Choroid plexus epithelial cell (primary cell): Measurements from ENCODE around the gene RIN3.

Experiments
- DNase-seq: peaks from one replicate; pipeline ENCODE4 v3.0.0-alpha.2; 2010; ENCODE audit warnings: low read depth
- H3K4me3 ChIP-seq: 2 replicates; pipeline ENCODE4 v1.5.1; 2011; ENCODE audit warnings: low read depth, mild to moderate bottlenecking, control low read depth, low read length, moderate library complexity
- TF ChIP-seq, protein P1 (sequence below): conservative IDR thresholded peaks from 2 replicates; pipeline ENCODE4 v1.5.1; 2011; ENCODE audit warnings: low read depth, mild to moderate bottlenecking, control low read depth, inconsistent platforms, low read length, moderate library complexity

Gene RIN3

GRCh38 chr14:92584816-92585215, 71.2 kb downstream of the RIN3 start:
- TF ChIP-seq, protein P1, sequence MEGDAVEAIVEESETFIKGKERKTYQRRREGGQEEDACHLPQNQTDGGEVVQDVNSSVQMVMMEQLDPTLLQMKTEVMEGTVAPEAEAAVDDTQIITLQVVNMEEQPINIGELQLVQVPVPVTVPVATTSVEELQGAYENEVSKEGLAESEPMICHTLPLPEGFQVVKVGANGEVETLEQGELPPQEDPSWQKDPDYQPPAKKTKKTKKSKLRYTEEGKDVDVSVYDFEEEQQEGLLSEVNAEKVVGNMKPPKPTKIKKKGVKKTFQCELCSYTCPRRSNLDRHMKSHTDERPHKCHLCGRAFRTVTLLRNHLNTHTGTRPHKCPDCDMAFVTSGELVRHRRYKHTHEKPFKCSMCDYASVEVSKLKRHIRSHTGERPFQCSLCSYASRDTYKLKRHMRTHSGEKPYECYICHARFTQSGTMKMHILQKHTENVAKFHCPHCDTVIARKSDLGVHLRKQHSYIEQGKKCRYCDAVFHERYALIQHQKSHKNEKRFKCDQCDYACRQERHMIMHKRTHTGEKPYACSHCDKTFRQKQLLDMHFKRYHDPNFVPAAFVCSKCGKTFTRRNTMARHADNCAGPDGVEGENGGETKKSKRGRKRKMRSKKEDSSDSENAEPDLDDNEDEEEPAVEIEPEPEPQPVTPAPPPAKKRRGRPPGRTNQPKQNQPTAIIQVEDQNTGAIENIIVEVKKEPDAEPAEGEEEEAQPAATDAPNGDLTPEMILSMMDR, result no peak
- no peak overlapping the region for H3K4me3 ChIP-seq
- DNase-seq, result peak; percentile 47

DNA sequence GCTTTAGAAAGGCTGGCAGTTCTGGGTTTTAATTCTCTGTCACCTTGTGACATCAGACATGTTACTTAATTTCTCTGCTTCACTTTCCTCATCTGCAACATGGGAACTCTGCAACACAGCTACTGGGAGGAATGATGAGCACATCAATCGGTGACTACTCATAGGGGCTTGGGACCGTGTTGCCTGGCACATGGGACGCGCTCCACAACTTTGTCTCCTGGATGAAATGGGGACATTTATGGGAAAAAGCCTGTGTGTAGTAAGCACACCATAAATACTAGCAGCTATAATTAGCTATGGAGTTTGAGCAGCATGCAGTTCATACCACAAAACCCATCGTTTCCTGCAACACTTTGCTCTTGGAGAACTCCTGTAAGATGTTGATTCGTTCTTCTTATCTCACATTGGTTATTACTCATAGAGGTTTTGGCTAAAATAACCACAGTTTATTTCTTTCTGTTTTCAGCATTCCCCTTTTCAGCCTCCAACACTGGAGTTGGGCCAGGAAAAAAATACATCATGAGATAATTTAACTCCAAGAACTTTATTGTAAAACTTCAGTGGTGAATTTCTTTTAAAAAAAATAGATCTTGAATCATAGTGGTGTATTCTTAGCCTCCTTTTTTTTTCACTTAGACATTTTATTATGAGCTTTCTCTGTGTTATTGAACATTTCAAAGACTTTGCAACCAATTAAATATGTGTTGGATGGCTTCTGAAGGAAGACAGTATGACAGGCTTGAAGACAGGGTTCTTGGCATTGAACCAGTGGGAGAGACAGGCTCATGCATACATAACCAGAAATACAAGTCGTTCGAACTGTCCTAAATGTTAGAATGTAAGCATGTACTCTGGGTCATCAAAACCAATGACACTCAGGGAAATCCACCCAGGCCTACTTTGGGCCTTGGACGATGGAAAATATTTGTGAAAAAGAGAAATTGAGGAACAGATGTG, 72.7 kb downstream of the RIN3 start:
- peak; percentile 98 for DNase-seq
- H3K4me3 ChIP-seq, result no peak overlapping the region
- TF ChIP-seq, protein P1, result no peak

DNA sequence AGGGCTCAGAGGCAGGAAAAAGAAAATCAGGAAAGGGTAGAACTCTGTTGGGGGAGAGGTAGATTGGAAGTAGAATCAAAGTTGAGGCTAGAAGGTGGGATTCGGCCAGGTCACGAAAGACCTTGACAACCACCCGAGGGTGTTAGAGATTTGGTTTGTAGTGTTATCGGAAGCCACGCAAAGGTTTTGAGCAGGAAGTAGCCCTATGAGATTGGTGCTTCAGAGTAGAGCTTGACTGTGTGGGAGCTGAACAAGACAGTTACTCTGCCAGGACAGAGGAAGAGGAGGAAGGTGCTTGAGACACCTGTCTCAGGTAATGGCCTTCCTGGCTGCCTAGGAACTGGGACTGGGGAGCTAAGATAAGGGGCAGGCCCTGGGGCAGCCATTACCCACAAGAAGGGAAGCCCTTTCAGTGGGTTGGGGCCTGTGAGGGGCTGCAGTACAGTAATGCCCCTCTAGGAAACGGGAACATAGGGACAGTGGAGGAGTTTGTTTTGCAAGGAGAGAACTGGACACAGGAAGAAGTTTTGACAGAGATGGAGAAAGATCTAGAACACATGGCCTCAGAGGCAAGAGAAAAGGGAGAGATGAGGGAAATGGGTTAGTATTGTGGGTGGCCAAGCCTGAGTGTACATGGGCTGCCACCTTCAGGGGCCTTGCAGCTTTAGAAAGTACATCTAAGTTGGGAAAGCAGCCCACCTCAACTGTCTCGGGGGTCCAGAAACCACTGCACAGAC, 73.5 kb downstream of the RIN3 start:
- DNase-seq, result no peak
- no peak overlapping the region for H3K4me3 ChIP-seq
- TF ChIP-seq, protein P1, result peak; percentile 6

GRCh38 chr14:92587700-92588085, 74.1 kb downstream of the RIN3 start:
- TF ChIP-seq, protein P1, result no peak
- DNase-seq, result no peak
- H3K4me3 ChIP-seq, result no peak overlapping the region

DNA sequence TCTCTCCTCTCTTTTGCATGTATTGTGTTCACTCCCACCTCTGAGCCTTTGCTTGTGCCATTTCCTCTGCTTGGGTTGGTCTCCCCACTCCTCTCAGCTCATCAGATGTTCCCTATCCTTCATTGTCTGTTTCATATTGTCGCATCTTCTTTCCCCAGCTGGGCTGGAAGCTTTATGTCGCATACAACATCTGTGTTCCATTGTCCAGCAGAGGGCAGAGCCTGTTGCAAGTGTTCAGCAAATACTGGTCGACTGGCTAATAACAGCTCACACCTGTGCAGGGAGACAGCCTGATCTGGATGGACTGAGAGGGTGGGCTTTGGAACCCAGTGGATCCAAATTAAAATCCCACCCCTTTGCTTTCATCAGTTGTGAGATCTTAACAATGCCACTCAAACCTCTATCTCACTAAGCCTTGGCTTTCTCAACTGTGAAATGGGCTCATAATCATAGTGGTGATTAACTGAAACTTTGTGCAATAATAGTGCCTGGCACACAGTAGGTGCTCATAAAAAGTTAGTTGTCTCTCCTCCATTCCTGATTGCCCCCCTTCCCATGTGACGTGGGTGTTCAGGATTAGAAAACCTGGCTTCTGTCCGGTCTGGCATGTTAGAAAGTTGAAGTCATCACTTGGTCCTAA, 75.8 kb downstream of the RIN3 start:
- TF ChIP-seq, protein P1, result peak; percentile 79
- peak; percentile 76 for DNase-seq
- H3K4me3 ChIP-seq, result no peak overlapping the region

DNA sequence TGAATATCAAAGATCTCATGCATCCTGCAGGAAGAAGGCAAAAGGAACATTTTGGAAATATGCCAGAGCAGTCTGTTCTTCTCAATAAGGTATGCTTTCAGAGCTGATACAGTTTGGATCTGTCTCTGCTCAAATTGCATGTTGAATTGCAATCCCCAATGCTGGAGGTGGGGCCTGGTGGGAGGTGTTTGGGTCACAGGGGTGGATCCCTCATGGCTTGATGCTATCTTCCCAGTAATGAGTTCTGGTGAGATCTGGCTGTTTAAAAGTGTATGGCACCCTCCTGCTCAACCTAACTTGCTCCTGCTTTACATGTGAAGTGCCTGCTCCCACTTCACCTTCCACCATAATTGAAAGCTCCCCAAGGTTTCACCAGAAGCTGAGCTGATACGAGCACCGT, 76.6 kb downstream of the RIN3 start:
- peak; percentile 26 for DNase-seq
- H3K4me3 ChIP-seq, result no peak overlapping the region
- TF ChIP-seq, protein P1, result no peak
